GM12872 (cell line): ENCODE results near the gene ZBTB40.

Experiments used
- CTCF ChIP-seq: IDR thresholded peaks from 3 replicates; pipeline ENCODE4 v1.5.1; 2011; ENCODE audit warnings: low read depth, mild to moderate bottlenecking, low read length, moderate library complexity; ENCODE audit not compliant: insufficient read depth

Gene ZBTB40

GRCh38 chr1:22531251-22531650 is 79.6 kb downstream of the ZBTB40 start:
- TF ChIP-seq CTCF: no peak

- TF ChIP-seq CTCF: no peak
Measured at GRCh38 chr1:22533244-22533895, 81.7 kb downstream of the ZBTB40 start.

- TF ChIP-seq CTCF: no peak
Measured at GRCh38 chr1:22534951-22535350, 83.3 kb downstream of the ZBTB40 start.

DNA sequence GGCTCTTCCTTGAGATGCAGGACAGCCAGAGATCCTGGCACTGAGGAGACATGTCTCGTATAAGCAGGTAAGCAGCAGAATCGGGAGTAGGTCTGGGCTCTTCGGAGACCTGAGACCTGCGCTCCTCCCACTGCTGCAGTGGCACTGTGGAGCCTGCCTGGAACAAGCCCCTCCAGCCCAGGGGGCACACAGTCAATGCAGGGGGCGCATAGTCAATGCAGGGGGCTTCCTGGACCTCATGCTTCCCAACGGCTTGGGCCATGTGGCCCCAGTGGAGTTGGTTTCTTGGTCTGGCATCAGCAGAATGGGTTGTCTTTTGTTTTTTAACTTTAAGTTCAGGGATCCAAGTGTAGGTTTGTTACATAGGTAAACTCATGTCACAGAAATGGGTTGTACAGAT is 83.7 kb downstream of the ZBTB40 start:
- TF ChIP-seq CTCF: no peak

GRCh38 chr1:22536506-22536905 is 84.9 kb downstream of the ZBTB40 start:
- TF ChIP-seq CTCF: no peak

GRCh38 chr1:22537441-22538139 is 85.9 kb downstream of the ZBTB40 start:
- no peak for TF ChIP-seq CTCF

- TF ChIP-seq CTCF: no peak
Measured at GRCh38 chr1:22539510-22540118, 88.0 kb downstream of the ZBTB40 start.
